HepG2 (cell line): ENCODE measurements around the gene AGPAT2. TPM values are rescaled to one million over a fixed set of nuclear protein-coding genes. Genes with fewer than 3 reads are reported as not detected.

Experiments used
- ATAD3A ChIP-seq: sonication (generic); formaldehyde crosslinking; IDR thresholded peaks from 2 replicates; pipeline ENCODE4 v1.4.0; 2020; ENCODE audit warnings: missing genetic modification reagents
- EP300 ChIP-seq, 3 experiments: sonication (generic) in 1 of 3; formaldehyde crosslinking in 1 of 3; IDR thresholded peaks; 2 replicates each; pipeline versions ENCODE4 v1.5.1 to v1.6.1; 2011 to 2020; ENCODE audit warnings: low read depth in 2 of 3, low read length in 2 of 3, borderline replicate concordance in 1 of 3, improper control_type of control experiment in 1 of 3, mild to moderate bottlenecking in 1 of 3, missing genetic modification reagents in 1 of 3, moderate library complexity in 1 of 3
- HNF4G ChIP-seq, 2 experiments: sonication (generic) in 1 of 2; formaldehyde crosslinking in 1 of 2; IDR thresholded peaks; 2 replicates each; pipeline versions ENCODE4 v1.4.0 to v1.6.1; 2011 to 2020; ENCODE audit warnings: borderline replicate concordance in 2 of 2, low read depth in 2 of 2, mild to moderate bottlenecking in 2 of 2, low read length in 1 of 2, missing genetic modification reagents in 1 of 2, moderate library complexity in 1 of 2
- ISX ChIP-seq: sonication (generic); formaldehyde crosslinking; conservative IDR thresholded peaks from 2 replicates; pipeline ENCODE4 v1.5.0; 2020; ENCODE audit warnings: missing genetic modification reagents
- MATR3 ChIP-seq: sonication (generic); formaldehyde crosslinking; IDR thresholded peaks from 2 replicates; pipeline ENCODE4 v1.4.0; 2020; ENCODE audit warnings: missing genetic modification reagents
- NBN ChIP-seq: fragments of 450-650 bp; conservative IDR thresholded peaks from 2 replicates; pipeline ENCODE4 v1.6.1; 2017
- SAP130 ChIP-seq: IDR thresholded peaks from 2 replicates; pipeline ENCODE4 v1.6.1; 2016; ENCODE audit warnings: low read depth
- TMF1 ChIP-seq: sonication (generic); formaldehyde crosslinking; IDR thresholded peaks from 2 replicates; pipeline ENCODE4 v1.8.1; 2022; ENCODE audit warnings: low read depth, missing genetic modification reagents
- WIZ ChIP-seq: sonication (generic); formaldehyde crosslinking; IDR thresholded peaks from 2 replicates; pipeline ENCODE4 v1.5.1; 2020; ENCODE audit warnings: mild to moderate bottlenecking, missing genetic modification reagents
- ZFP37 ChIP-seq: sonication (generic); formaldehyde crosslinking; IDR thresholded peaks from 2 replicates; pipeline ENCODE4 v1.4.0; 2020; ENCODE audit warnings: missing genetic modification reagents, borderline replicate concordance
- ZKSCAN1 ChIP-seq: fragments of 150-350 bp; IDR thresholded peaks from 2 replicates; pipeline ENCODE4 v1.6.1; 2014; ENCODE audit warnings: low read length
- ZNF407 ChIP-seq: sonication (generic); formaldehyde crosslinking; IDR thresholded peaks from one replicate; pipeline ENCODE4 v1.5.1; 2020; ENCODE audit warnings: mild to moderate bottlenecking, missing genetic modification reagents; ENCODE audit errors: not compliant biosample characterization
- polyA plus RNA-seq, 8 experiments: library from polyadenylated mRNA; depleted of rRNA in 3 of 8; stranded (reverse) in 7 of 8; unstranded in 1 of 8; fragments of >200 nt; fragmentation: Illumina TruSeq in 4 of 8; extraction: Trizol in 4 of 8; gene quantifications; 2 replicates each; pipeline versions ENCODE4 v1.2.1 to v1.2.3, GENCODE V29; 2011 to 2016; ENCODE audit warnings: low read depth in 4 of 8, missing spikeins in 1 of 8, mixed read lengths in 1 of 8; ENCODE audit not compliant: insufficient read depth in 1 of 8
- total RNA-seq, 5 experiments: library from RNA; depleted of rRNA; stranded (reverse); fragments of >200 nt; fragmentation: Illumina TruSeq; extraction: Trizol; gene quantifications; 2 replicates each; pipeline ENCODE4 v1.2.3, GENCODE V29; 2016; ENCODE audit warnings: low read depth in 1 of 5
- TF ChIP-seq, protein P1 (sequence below): sonication (generic); formaldehyde crosslinking; conservative IDR thresholded peaks from 2 replicates; pipeline ENCODE4 v1.4.0; 2020; ENCODE audit warnings: mild to moderate bottlenecking, missing genetic modification reagents, moderate library complexity

Gene AGPAT2
- total and polyA plus RNA-seq, 2 of the 13 experiments (the other 11 are each of a cell fraction or from before 2014, with no cell fraction given) = 3.9 to 25.8 TPM

GRCh38 chr9:136625101-136626065 lies 61.9 kb downstream of the AGPAT2 start (continued):
- TF ChIP-seq ZNF407 = no peak
- no peak for TF ChIP-seq ZKSCAN1
- TF ChIP-seq WIZ (CRISPR knock-in tag) = no peak
- no peak for TF ChIP-seq MATR3 (CRISPR knock-in tag)
- TF ChIP-seq NBN = no peak
- no peak for TF ChIP-seq ATAD3A (CRISPR knock-in tag)
- TF ChIP-seq ISX (CRISPR knock-in tag) = no peak
- TF ChIP-seq, protein P1, sequence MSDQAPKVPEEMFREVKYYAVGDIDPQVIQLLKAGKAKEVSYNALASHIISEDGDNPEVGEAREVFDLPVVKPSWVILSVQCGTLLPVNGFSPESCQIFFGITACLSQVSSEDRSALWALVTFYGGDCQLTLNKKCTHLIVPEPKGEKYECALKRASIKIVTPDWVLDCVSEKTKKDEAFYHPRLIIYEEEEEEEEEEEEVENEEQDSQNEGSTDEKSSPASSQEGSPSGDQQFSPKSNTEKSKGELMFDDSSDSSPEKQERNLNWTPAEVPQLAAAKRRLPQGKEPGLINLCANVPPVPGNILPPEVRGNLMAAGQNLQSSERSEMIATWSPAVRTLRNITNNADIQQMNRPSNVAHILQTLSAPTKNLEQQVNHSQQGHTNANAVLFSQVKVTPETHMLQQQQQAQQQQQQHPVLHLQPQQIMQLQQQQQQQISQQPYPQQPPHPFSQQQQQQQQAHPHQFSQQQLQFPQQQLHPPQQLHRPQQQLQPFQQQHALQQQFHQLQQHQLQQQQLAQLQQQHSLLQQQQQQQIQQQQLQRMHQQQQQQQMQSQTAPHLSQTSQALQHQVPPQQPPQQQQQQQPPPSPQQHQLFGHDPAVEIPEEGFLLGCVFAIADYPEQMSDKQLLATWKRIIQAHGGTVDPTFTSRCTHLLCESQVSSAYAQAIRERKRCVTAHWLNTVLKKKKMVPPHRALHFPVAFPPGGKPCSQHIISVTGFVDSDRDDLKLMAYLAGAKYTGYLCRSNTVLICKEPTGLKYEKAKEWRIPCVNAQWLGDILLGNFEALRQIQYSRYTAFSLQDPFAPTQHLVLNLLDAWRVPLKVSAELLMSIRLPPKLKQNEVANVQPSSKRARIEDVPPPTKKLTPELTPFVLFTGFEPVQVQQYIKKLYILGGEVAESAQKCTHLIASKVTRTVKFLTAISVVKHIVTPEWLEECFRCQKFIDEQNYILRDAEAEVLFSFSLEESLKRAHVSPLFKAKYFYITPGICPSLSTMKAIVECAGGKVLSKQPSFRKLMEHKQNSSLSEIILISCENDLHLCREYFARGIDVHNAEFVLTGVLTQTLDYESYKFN (CRISPR knock-in tag) = peak; percentile 69
- peak; percentile 61; the same call in 1 of the 2 replicates for TF ChIP-seq HNF4G (IDR thresholded peaks at IDR 0.05; ENCODE audit: borderline replicate concordance, low read depth, low read length)
- TF ChIP-seq HNF4G (CRISPR knock-in tag; IDR thresholded peaks at IDR 0.05; ENCODE audit: borderline replicate concordance, low read depth) = no peak
- no peak for TF ChIP-seq ZFP37 (CRISPR knock-in tag)
- TF ChIP-seq EP300 (IDR thresholded peaks at IDR 0.05; ENCODE audit: low read depth in 2 of 2, low read length in 2 of 2) = 0 out of 4 replicates have a peak, but pooled peaks of 1 of the 2 experiments have one; percentile 13
- peak; percentile 42; the same call in 1 of the 2 replicates for TF ChIP-seq EP300 (CRISPR knock-in tag; IDR thresholded peaks at IDR 0.05; ENCODE audit: borderline replicate concordance)
- peak; percentile 51 for TF ChIP-seq SAP130 (CRISPR knock-in tag)
- no peak for TF ChIP-seq TMF1 (CRISPR knock-in tag)
